Bronchial epithelial cell (primary cell): Measurements from ENCODE around the gene SRRT. TPM values are rescaled to one million over a fixed set of nuclear protein-coding genes. Genes with fewer than 3 reads are reported as not detected.

Experiments used
- DNase-seq: peaks from one replicate; pipeline ENCODE4 v3.0.0-alpha.2; 2010; ENCODE audit warnings: low read depth
- FAIRE-seq: peaks from 2 replicates; lab custom pipeline; 2011; peaks lifted over from hg19 to GRCh38; lab: Jason Lieb, UNC
- H3K27me3 ChIP-seq: 2 replicates; pipeline ENCODE4 v1.5.1; 2011; ENCODE audit warnings: low read length; ENCODE audit not compliant: control insufficient read depth, insufficient read depth
- H3K36me3 ChIP-seq: 2 replicates; pipeline ENCODE4 v1.5.1; 2011; ENCODE audit warnings: low read length; ENCODE audit not compliant: control insufficient read depth, insufficient read depth
- H3K4me3 ChIP-seq: 2 replicates; pipeline ENCODE4 v1.5.1; 2011; ENCODE audit warnings: mild to moderate bottlenecking, low read depth, low read length, control low read depth
- CTCF ChIP-seq: IDR thresholded peaks from 2 replicates; pipeline ENCODE4 v1.5.1; 2011; ENCODE audit warnings: mild to moderate bottlenecking, moderate library complexity, low read length, control low read depth, inconsistent platforms; ENCODE audit not compliant: insufficient read depth, severe bottlenecking
- total RNA-seq: library from RNA; depleted of rRNA; stranded (reverse); fragments of >200 nt; gene quantifications from 2 replicates; pipeline ENCODE4 v1.2.1, GENCODE V29; 2014

SRRT gene
- total RNA-seq, 1 donor from 2014 or later, result 26.9 TPM

GRCh38 chr7:100837099-100837836 is 37.6 kb upstream of the SRRT start:
- Histone ChIP-seq H3K4me3 (peak overlapping the region; percentile 24), H3K36me3 (no peaks in the 10 kb centered on the region), H3K27me3 (no peaks in the 10 kb centered on the region)
- FAIRE-seq (no peak), DNase-seq (peak; percentile 72)
- no peak for TF ChIP-seq CTCF

DNA sequence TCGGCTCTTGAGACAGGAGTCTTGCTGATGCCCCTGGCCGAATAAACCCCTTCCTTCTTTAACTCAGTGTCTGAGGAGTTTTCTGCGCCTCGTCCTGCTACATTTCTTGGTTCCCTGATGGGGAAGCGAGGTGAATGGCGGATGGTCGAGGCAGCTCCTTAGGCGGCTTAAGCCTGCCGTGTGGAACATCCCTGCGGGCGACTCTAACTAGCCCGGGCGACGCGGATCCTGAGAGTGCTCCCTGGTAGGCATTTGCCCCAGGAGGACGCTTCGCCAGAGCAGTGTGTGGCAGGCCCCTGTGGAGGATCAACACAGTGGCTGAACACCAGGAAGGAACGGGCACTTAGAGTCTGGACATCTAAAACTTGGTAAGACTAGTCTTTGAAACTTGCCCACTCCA is 35.5 kb upstream of the SRRT start:
- Histone ChIP-seq H3K36me3 (no peaks in the 10 kb centered on the region), H3K4me3 (no peak overlapping the region), H3K27me3 (no peaks in the 10 kb centered on the region)
- TF ChIP-seq CTCF, result no peak
- FAIRE-seq (no peak), DNase-seq (no peak)

GRCh38 chr7:100840470-100841100 is 34.3 kb upstream of the SRRT start:
- Histone ChIP-seq H3K4me3 (no peak overlapping the region), H3K36me3 (no peaks in the 10 kb centered on the region), H3K27me3 (no peaks in the 10 kb centered on the region)
- DNase-seq (no peak), FAIRE-seq (no peak)
- no peak for TF ChIP-seq CTCF

DNA sequence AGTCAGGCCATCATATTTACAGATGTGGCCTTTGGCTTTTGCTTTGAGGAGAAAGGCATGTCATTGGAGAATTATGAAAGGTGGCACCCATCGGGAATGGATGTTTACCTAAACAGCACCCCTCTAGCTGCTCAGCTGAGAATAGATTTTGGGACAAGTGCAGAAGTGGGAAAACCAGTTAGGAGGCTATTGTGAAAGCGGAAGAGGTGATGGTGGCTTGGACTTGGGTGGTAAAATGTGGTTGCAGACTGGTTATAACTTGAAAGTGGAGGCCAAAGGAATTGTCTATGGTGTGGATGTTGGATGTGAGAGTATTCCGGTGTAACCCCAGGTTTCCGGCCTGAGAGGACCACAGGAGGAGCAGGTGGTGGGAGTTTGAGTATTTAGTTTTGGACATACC is 27.5 kb upstream of the SRRT start:
- FAIRE-seq, result peak; percentile 58
- peak; percentile 60 for DNase-seq

DNA sequence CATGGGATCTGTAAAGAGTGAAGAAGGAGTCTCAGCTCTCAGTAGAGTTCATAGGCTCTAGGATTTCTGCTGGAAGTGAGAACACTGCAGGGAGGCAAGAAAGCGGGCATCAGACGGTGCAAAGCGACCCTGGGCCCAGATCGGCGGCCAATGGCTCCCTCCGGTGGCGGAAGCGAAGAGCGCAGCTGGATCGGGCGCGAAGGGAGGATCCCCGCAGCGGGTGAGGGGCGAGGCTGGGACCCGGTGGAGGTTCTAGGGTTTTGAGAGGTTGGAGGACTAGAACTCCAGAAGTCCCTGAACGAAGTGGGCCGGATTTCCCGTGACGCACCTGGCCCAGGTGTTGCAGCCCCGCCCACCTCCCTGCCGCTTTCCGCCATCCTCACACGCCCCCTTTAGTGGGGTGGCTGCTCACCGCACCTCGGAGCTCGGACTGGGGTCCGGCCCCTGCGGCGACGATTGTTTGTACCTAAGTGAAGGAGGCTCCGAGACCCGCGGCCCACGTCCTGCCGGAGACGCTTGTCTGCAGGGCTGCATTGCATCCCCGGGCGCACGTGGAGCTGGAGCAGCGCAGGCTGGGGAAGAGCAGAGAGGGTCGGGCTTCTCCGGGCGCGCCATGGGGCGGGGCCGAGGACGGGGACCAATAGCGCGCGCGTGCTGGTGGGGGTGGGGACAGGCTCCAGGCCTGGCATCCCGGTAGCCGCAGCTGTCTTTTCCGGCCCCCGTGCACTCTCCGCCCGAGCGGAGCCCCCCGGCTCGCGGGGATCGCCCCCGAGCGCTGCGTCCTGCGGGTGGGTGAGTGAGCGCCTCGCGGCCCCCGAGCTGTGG is 22.6 kb upstream of the SRRT start, which contains the start of gene SLC12A9:
TSS of gene SLC12A9 (plus strand) at position 666 of the 825 bp plus-strand sequence. CDS start 1,485 bp downstream, outside the sequence.
- Histone ChIP-seq H3K27me3 (no peaks in the 10 kb centered on the region), H3K4me3 (peak within 1 kb of the TSS; percentile 73), H3K36me3 (peaks cover 5% of the 10 kb centered on the region)
- FAIRE-seq (no peak), DNase-seq (peak; percentile 75)
- peak; percentile 96 for TF ChIP-seq CTCF

More for the DNA sequence above, 27.5 kb upstream of the SRRT start:
- TF ChIP-seq CTCF, result no peak
- no peaks in the 10 kb centered on the region for H3K36me3 ChIP-seq
- H3K4me3 ChIP-seq, result no peak overlapping the region
- H3K27me3 ChIP-seq, result no peaks in the 10 kb centered on the region
